Thoracic aorta (tissue), 2 donors: ENCODE results near the gene MUC4. TPM values are rescaled to one million over a fixed set of nuclear protein-coding genes. Genes with fewer than 3 reads are reported as not detected.
"Not testable (repeated sequence)": the region's sequence is repeated elsewhere in the genome, so short reads cannot be mapped to it uniquely, and the experiment has no call there.

Experiments
- ATAC-seq: fragments of 150-250 bp; one replicate; pipeline ENCODE4 v1.8.0; 2017; ENCODE audit warnings: low read depth; ENCODE audit not compliant: insufficient number of reproducible peaks, low FRiP score
- DNase-seq: peaks from one replicate; pipeline ENCODE4 v3.0.0-alpha.2; 2020; ENCODE audit warnings: low spot score
- H3K27ac ChIP-seq, 2 donors: fragments of 200-600 bp; sonication (generic); 1 replicate in 1 of 2; 2 replicates in 1 of 2; pipeline ENCODE4 v1.5.1; 2016; ENCODE audit warnings: mild to moderate bottlenecking in 2 of 2, moderate library complexity in 2 of 2
- H3K27me3 ChIP-seq: fragments of 200-600 bp; sonication (generic); replicated peaks from 2 replicates; pipeline ENCODE4 v1.6.0; 2016; ENCODE audit warnings: mild to moderate bottlenecking; ENCODE audit not compliant: insufficient read depth
- H3K36me3 ChIP-seq: fragments of 200-600 bp; sonication (generic); one replicate; pipeline ENCODE4 v1.5.1; 2016
- H3K4me1 ChIP-seq, 2 donors: fragments of 200-600 bp; sonication (generic); 1 replicate in 1 of 2; 2 replicates in 1 of 2; pipeline versions ENCODE4 v1.5.1 to v1.6.0; 2016; ENCODE audit warnings: low read depth in 2 of 2, mild to moderate bottlenecking in 1 of 2; ENCODE audit not compliant: control insufficient read depth in 1 of 2
- H3K4me3 ChIP-seq: fragments of 200-600 bp; sonication (generic); 2 replicates; pipeline ENCODE4 v1.5.1; 2016; ENCODE audit warnings: mild to moderate bottlenecking
- H3K9me3 ChIP-seq: fragments of 200-600 bp; sonication (generic); 2 replicates; pipeline ENCODE4 v1.5.1; 2016
- total RNA-seq, 2 donors: library from RNA; depleted of rRNA; stranded (reverse); fragments of >200 nt; gene quantifications; one replicate each; pipeline versions ENCODE4 v1.1.0 to v1.2.3, GENCODE V29; 2016
- TF ChIP-seq, protein P1 (sequence below): fragments of 200-600 bp; sonication (generic); IDR thresholded peaks from one replicate; pipeline ENCODE4 v1.5.1; 2019; ENCODE audit warnings: antibody characterized with exemption

Gene MUC4
- total RNA-seq, 2 donors from 2014 or later, result not detected

DNA sequence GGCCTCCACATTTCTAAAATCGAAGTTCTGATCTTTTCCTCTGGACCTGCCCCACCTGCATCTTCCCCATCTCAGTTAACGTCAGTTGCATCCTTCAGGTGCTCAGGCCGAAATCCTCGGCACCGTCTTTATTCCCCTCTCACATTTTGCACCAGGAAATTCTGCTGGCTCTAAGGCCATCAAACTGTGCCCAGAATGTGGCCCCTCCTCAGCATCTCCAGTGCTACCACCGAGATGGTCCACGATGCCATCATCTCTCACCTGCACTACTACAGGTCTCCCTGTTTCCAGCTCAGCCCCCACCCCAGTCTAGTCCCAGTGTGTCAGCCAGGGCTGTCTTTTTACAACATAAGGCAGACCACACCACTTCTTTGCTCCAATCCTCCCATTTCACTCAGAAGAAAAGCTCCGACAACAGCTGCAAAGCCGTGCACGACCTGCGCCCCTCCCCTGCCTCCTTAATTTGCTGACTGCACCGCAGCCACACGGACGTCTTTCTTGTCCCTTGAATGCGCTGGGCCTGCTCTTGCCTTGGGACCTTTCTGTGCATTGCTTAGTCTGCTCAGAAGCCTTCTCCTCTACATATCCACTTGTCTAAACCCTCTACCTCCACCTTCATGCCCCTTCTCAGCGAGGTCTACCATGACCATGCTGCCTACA lies 76.6 kb downstream of the MUC4 start:
- no peaks in the 10 kb centered on the region for H3K36me3 ChIP-seq

GRCh38 chr3:195732940-195733339 lies 78.8 kb downstream of the MUC4 start:
- Histone ChIP-seq H3K36me3 (peaks cover 3% of the 10 kb centered on the region), H3K4me3 (no peak overlapping the region), H3K27me3 (no peaks in the 10 kb centered on the region), H3K9me3 (no peaks in the 10 kb centered on the region), H3K4me1 (no peaks in the 10 kb centered on the region), H3K27ac (no peak overlapping the region)
- TF ChIP-seq, protein P1, sequence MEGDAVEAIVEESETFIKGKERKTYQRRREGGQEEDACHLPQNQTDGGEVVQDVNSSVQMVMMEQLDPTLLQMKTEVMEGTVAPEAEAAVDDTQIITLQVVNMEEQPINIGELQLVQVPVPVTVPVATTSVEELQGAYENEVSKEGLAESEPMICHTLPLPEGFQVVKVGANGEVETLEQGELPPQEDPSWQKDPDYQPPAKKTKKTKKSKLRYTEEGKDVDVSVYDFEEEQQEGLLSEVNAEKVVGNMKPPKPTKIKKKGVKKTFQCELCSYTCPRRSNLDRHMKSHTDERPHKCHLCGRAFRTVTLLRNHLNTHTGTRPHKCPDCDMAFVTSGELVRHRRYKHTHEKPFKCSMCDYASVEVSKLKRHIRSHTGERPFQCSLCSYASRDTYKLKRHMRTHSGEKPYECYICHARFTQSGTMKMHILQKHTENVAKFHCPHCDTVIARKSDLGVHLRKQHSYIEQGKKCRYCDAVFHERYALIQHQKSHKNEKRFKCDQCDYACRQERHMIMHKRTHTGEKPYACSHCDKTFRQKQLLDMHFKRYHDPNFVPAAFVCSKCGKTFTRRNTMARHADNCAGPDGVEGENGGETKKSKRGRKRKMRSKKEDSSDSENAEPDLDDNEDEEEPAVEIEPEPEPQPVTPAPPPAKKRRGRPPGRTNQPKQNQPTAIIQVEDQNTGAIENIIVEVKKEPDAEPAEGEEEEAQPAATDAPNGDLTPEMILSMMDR, result no peak
- DNase-seq (no peak), ATAC-seq (no peak)

More for the DNA sequence above, 76.6 kb downstream of the MUC4 start:
- H3K27ac ChIP-seq, result no peak overlapping the region
- ATAC-seq (no peak), DNase-seq (no peak)
- H3K4me1 ChIP-seq, result no peaks in the 10 kb centered on the region
- no peaks in the 10 kb centered on the region for H3K27me3 ChIP-seq
- TF ChIP-seq, protein P1, result no peak
- H3K9me3 ChIP-seq, result no peaks in the 10 kb centered on the region
- H3K4me3 ChIP-seq, result no peak overlapping the region

GRCh38 chr3:195731356-195731905 lies 80.3 kb downstream of the MUC4 start:
- DNase-seq, result no peak
- no peak overlapping the region for H3K4me3 ChIP-seq

GRCh38 chr3:195729476-195730251 lies 82.1 kb downstream of the MUC4 start:
- no peak for DNase-seq
- TF ChIP-seq, protein P1, result no peak

More at GRCh38 chr3:195731356-195731905, 80.3 kb downstream of the MUC4 start:
- Histone ChIP-seq H3K27me3 (no peaks in the 10 kb centered on the region), H3K4me1 (no peaks in the 10 kb centered on the region), H3K36me3 (peaks cover 3% of the 10 kb centered on the region), H3K9me3 (no peaks in the 10 kb centered on the region), H3K27ac (no peak overlapping the region)
- TF ChIP-seq, protein P1, result no peak
- ATAC-seq, result no peak

GRCh38 chr3:195728789-195729188 lies 82.9 kb downstream of the MUC4 start:
- H3K27ac ChIP-seq, H3K36me3 ChIP-seq, DNase-seq, H3K4me1 ChIP-seq, H3K4me3 ChIP-seq, H3K9me3 ChIP-seq, H3K27me3 ChIP-seq, ATAC-seq: not testable (repeated sequence)

More at GRCh38 chr3:195729476-195730251, 82.1 kb downstream of the MUC4 start:
- H3K9me3 ChIP-seq, result no peaks in the 10 kb centered on the region
- no peaks in the 10 kb centered on the region for H3K27me3 ChIP-seq
- H3K27ac ChIP-seq, result no peak overlapping the region
- no peak for ATAC-seq
- H3K36me3 ChIP-seq, result peaks cover 3% of the 10 kb centered on the region
- H3K4me3 ChIP-seq, result no peak overlapping the region
- no peaks in the 10 kb centered on the region for H3K4me1 ChIP-seq
